HG03457 (cell line): Measurements from ENCODE around the gene RGS4.
"Not testable (repeated sequence)": the region's sequence is repeated elsewhere in the genome, so short reads cannot be mapped to it uniquely, and the experiment has no call there.

Experiments used
- ATAC-seq: cut with Tn5 transposase; IDR thresholded peaks from one replicate; pipeline ENCODE4 v1.9.1; 2021; ENCODE audit warnings: moderate number of reproducible peaks; ENCODE audit not compliant: unreplicated experiment

RGS4 gene

GRCh38 chr1:163066686-163067085, 2.5 kb upstream of the RGS4 start:
- ATAC-seq: no peak

- ATAC-seq: no peak
These were observed 445 bp upstream of the RGS4 start for GRCh38 chr1:163068716-163069115.

GRCh38 chr1:163069655-163070277, 605 bp downstream of the RGS4 start:
- ATAC-seq: no peak

GRCh38 chr1:163071405-163072255, 2.5 kb downstream of the RGS4 start:
- no peak for ATAC-seq

GRCh38 chr1:163072658-163073057, 3.5 kb downstream of the RGS4 start:
- ATAC-seq: no peak

- ATAC-seq: no peak
These were observed 4.8 kb downstream of the RGS4 start for GRCh38 chr1:163074004-163074403.

GRCh38 chr1:163074716-163075284, 5.6 kb downstream of the RGS4 start:
- ATAC-seq: no peak

GRCh38 chr1:163076044-163076443, 6.9 kb downstream of the RGS4 start:
- ATAC-seq: no peak

- ATAC-seq: no peak
These were observed 7.3 kb downstream of the RGS4 start for GRCh38 chr1:163076446-163076845.

- ATAC-seq: no peak
These were observed 8.0 kb downstream of the RGS4 start for GRCh38 chr1:163076981-163077761.

- no peak for ATAC-seq
These were observed 13.8 kb downstream of the RGS4 start for GRCh38 chr1:163082971-163083370.

GRCh38 chr1:163083690-163084089, 14.5 kb downstream of the RGS4 start:
- no peak for ATAC-seq

- ATAC-seq: no peak
These were observed 15.2 kb downstream of the RGS4 start for GRCh38 chr1:163084330-163084729.

GRCh38 chr1:163085041-163085903, 16.1 kb downstream of the RGS4 start:
- ATAC-seq: no peak

GRCh38 chr1:163085904-163086268, 16.7 kb downstream of the RGS4 start:
- no peak for ATAC-seq

GRCh38 chr1:163089117-163089516, 20.0 kb downstream of the RGS4 start:
- ATAC-seq: not testable (repeated sequence)

GRCh38 chr1:163090321-163090945, 21.3 kb downstream of the RGS4 start:
- ATAC-seq: no peak

GRCh38 chr1:163093169-163093568, 24.0 kb downstream of the RGS4 start:
- no peak for ATAC-seq

- no peak for ATAC-seq
These were observed 24.4 kb downstream of the RGS4 start for GRCh38 chr1:163093579-163093978.

- ATAC-seq: no peak
These were observed 25.0 kb downstream of the RGS4 start for GRCh38 chr1:163094182-163094581.
